Mesodermal cell (in vitro differentiated cells): ENCODE measurements around the gene PDLIM1.
"Not testable (repeated sequence)": the region's sequence is repeated elsewhere in the genome, so short reads cannot be mapped to it uniquely, and the experiment has no call there.

Experiments
- H3K27ac ChIP-seq: 2 replicates; pipeline ENCODE4 v1.7.0; 2013; ENCODE audit warnings: mild to moderate bottlenecking, low read depth, low read length, moderate library complexity; ENCODE audit not compliant: severe bottlenecking
- H3K36me3 ChIP-seq: 2 replicates; pipeline ENCODE4 v1.7.1; 2013; ENCODE audit warnings: mild to moderate bottlenecking, low read length, moderate library complexity; ENCODE audit not compliant: control insufficient read depth, insufficient read depth
- H3K4me1 ChIP-seq: one replicate; pipeline ENCODE4 v1.7.1; 2013; ENCODE audit warnings: mild to moderate bottlenecking, low read length; ENCODE audit not compliant: insufficient read depth, control insufficient read depth, poor library complexity, severe bottlenecking
- H3K4me3 ChIP-seq: 2 replicates; pipeline ENCODE4 v1.7.0; 2013; ENCODE audit warnings: low read length, control low read depth, mild to moderate bottlenecking; ENCODE audit not compliant: insufficient read depth, poor library complexity, severe bottlenecking; ENCODE audit errors: extremely low read depth
- H3K9me3 ChIP-seq: 2 replicates; pipeline ENCODE4 v1.7.1; 2013; ENCODE audit warnings: mild to moderate bottlenecking, low read length, moderate library complexity; ENCODE audit not compliant: control insufficient read depth
- WGBS, 2 experiments: methylation state at CpG; one replicate each; pipeline ENCODE4 v1.1.5; 2013; ENCODE audit warnings: missing lambda C conversion rate in 2 of 2; ENCODE audit not compliant: insufficient coverage in 2 of 2; 5-methylcytosine and 5-hydroxymethylcytosine counted together

Gene PDLIM1

DNA sequence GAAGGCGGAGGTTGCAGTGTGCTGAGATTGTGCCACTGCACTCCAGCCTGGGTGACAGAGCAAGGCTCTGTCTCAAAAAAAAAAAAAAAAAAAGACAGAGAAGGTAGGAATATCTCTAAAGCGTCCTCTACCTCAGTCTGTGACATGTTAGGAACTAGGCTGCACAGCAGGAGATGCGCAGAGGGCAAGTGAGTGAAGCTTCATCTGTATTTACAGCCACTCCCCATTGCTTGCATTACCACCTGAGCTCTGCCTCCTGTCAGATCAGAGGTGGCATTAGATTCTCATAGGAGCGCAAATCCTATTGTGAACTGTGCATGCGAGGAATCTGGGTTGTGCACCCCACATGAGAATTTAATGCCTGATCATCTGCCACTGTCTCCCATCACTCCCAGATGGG is 87.9 kb downstream of the PDLIM1 start:
- not testable (repeated sequence) for H3K4me1 ChIP-seq, H3K27ac ChIP-seq, H3K36me3 ChIP-seq, H3K9me3 ChIP-seq, H3K4me3 ChIP-seq
- 83 to 100% methylated on average over 1 to 4 of the region's 5 CpGs for WGBS, 2 experiments

DNA sequence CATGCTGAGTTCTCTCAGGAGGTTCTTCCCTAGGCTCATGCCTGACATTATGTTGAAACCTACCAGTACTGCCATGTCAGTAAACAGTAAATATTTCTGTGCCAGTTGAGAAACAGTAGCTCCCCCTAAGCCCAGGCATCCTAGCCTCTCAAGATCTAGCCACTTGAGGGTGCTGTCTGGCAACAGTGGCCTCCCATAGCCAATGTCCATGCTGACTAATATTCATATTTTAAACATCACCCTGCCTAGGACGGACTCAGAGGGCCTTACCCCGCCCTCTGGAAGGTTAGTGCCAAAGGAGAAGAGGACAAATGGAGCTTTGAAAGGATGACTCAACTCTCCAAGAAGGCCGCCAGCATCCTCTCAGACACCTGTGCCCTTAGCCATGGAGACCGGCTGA is 89.1 kb downstream of the PDLIM1 start:
- WGBS, 2 experiments = 83 to 95% methylated on average over 2 to 3 of the region's 4 CpGs

DNA sequence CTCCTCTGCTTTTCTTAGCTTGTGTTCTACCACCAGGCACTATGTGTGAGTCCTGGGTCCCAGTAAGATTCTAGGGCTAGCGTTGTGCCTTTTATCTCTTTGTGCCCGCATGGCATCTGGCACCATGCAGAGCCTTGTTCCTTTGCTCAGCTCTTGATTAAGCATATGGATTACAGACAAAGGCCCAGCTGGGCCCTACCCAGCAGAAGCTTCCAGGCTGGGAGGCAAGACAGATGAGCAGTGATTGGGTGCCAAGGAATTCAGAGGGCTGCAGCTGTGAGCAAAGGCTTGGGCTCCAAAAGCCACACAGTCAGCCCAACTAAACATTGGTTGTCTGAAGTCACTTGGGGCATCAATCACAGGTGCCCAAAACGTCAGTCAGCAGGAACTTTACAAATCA is 94.8 kb downstream of the PDLIM1 start:
- Histone ChIP-seq H3K36me3 (no peaks in the 10 kb centered on the region), H3K4me3 (no peak overlapping the region), H3K27ac (no peak overlapping the region), H3K9me3 (no peaks in the 10 kb centered on the region), H3K4me1 (peaks cover 17% of the 10 kb centered on the region)
- 66 to 83% methylated on average over 1 to 2 of the region's 3 CpGs for WGBS, 2 experiments

More for the DNA sequence above, 89.1 kb downstream of the PDLIM1 start:
- no peak overlapping the region for H3K4me3 ChIP-seq
- no peaks in the 10 kb centered on the region for H3K4me1 ChIP-seq
- no peak overlapping the region for H3K27ac ChIP-seq
- no peaks in the 10 kb centered on the region for H3K36me3 ChIP-seq
- H3K9me3 ChIP-seq = no peaks in the 10 kb centered on the region

DNA sequence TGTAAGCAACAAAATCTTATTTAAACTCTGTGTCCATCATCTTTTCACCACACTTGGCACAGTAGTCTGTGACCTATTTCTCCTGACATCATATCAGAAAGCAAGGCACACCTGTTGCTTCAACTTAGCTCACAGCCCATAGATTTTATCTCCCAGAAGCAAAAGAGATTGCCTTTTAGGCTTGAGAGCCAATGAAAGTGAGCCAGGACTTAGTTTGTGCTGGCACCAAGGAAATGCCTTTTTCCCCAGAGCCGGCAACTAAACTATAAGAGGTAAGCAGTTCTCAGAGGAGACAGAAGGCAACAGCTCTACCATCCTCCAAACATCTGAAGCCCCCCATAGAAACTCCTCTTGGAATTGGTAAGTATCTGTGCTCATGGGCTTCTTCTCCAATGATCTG is 96.9 kb downstream of the PDLIM1 start, which contains the start of gene ACSM6:
Gene ACSM6, plus strand, starts transcription at position 295 of the 400 bp plus-strand sequence. CDS start 248 bp downstream, outside the sequence.
- Histone ChIP-seq H3K27ac (no peak within 1 kb of the TSS), H3K36me3 (no peaks in the 10 kb centered on the region), H3K9me3 (no peaks in the 10 kb centered on the region), H3K4me1 (peaks cover 17% of the 10 kb centered on the region), H3K4me3 (no peak within 1 kb of the TSS)
- no CpG with 5 or more reads among the region's 1 CpG for WGBS, 2 experiments

DNA sequence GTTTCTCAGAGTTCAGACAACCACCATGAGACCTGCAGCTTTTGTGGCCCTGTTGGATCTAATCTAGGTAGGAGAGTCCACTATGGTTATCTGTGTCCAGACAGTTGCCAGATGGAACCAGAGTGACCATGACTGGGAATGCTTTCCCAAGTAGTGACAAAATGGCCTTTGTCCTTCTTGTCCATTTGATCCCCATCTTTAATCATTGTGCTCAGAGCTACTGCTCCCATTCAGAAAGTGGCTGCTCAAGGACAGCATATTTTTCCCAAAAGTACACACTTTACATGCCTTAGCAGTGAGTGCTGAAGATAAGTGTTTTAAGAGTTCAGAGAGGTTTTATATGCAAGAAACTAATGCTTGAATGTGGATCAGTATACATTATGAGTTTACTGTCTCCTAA is 102.2 kb downstream of the PDLIM1 start:
- no peaks in the 10 kb centered on the region for H3K4me1 ChIP-seq
- no peak overlapping the region for H3K4me3 ChIP-seq
- H3K9me3 ChIP-seq = no peaks in the 10 kb centered on the region
- no peak overlapping the region for H3K27ac ChIP-seq
- H3K36me3 ChIP-seq = no peaks in the 10 kb centered on the region

DNA sequence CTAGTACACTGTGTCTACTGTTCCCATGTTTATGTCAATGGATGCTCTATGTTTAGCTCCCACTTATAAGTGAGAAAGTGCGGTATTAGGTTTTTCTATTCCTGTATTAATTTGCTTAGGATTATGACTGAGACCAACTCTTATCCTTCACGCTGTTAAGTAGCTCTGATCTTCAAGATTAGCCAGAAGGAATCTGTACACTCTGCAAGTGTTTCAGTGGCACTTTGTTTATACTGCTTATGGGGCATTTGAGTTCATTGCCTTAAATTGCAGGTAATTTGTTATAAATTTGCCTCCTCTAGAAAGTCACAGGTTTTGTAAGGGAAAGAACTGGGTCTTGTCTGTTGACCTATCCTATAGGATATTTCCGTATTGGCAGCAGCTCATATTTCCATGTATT is 103.2 kb downstream of the PDLIM1 start:
- Histone ChIP-seq H3K4me3 (no peak overlapping the region), H3K27ac (no peak overlapping the region), H3K4me1 (no peaks in the 10 kb centered on the region), H3K36me3 (no peaks in the 10 kb centered on the region), H3K9me3 (no peaks in the 10 kb centered on the region)
- WGBS, 2 experiments = 98 to 100% methylated on average over 1 to 3 of the region's 3 CpGs
